Mesodermal cell (in vitro differentiated cells): ENCODE data around the gene BRD8. TPM values are rescaled to one million over a fixed set of nuclear protein-coding genes. Genes with fewer than 3 reads are reported as not detected.
A peak's percentile ranks its signal among the peaks of the same experiment; 100 is the strongest.
"Not testable (repeated sequence)": the region's sequence is repeated elsewhere in the genome, so short reads cannot be mapped to it uniquely, and the experiment has no call there.

Experiments used
- H3K27ac ChIP-seq: 2 replicates; pipeline ENCODE4 v1.7.0; 2013; ENCODE audit warnings: mild to moderate bottlenecking, low read depth, low read length, moderate library complexity; ENCODE audit not compliant: severe bottlenecking
- H3K36me3 ChIP-seq: 2 replicates; pipeline ENCODE4 v1.7.1; 2013; ENCODE audit warnings: mild to moderate bottlenecking, low read length, moderate library complexity; ENCODE audit not compliant: control insufficient read depth, insufficient read depth
- H3K4me1 ChIP-seq: one replicate; pipeline ENCODE4 v1.7.1; 2013; ENCODE audit warnings: mild to moderate bottlenecking, low read length; ENCODE audit not compliant: insufficient read depth, control insufficient read depth, poor library complexity, severe bottlenecking
- H3K4me3 ChIP-seq: 2 replicates; pipeline ENCODE4 v1.7.0; 2013; ENCODE audit warnings: low read length, control low read depth, mild to moderate bottlenecking; ENCODE audit not compliant: insufficient read depth, poor library complexity, severe bottlenecking; ENCODE audit errors: extremely low read depth
- H3K9me3 ChIP-seq: 2 replicates; pipeline ENCODE4 v1.7.1; 2013; ENCODE audit warnings: mild to moderate bottlenecking, low read length, moderate library complexity; ENCODE audit not compliant: control insufficient read depth
- WGBS, 2 experiments: methylation state at CpG; one replicate each; pipeline ENCODE4 v1.1.5; 2013; ENCODE audit warnings: missing lambda C conversion rate in 2 of 2; ENCODE audit not compliant: insufficient coverage in 2 of 2; 5-methylcytosine and 5-hydroxymethylcytosine counted together
- polyA plus RNA-seq, 2 experiments: library from polyadenylated mRNA; stranded (reverse); fragments of 50-300 nt; gene quantifications; one replicate each; pipeline ENCODE4 v1.2.3, GENCODE V29; 2013

The BRD8 gene
- polyA plus RNA-seq (2013, experiment 1 of 2) = 65.1 TPM
- polyA plus RNA-seq (2013, experiment 2 of 2) = 66.3 TPM

GRCh38 chr5:138178516-138179276, at the start of gene BRD8, which contains the start of gene KIF20A:
Gene BRD8, minus strand, starts transcription at chr5:138178630. Its CDS starts 16 bp downstream, at chr5:138178614.
Gene KIF20A, plus strand, starts transcription at chr5:138179112. Its CDS starts 569 bp downstream, at chr5:138179681.
- Histone ChIP-seq H3K27ac (peak within 1 kb of the TSS; percentile 98), H3K9me3 (no peaks in the 10 kb centered on the region), H3K4me3 (peak within 1 kb of the TSS; percentile 84), H3K36me3 (peaks cover 60% of the 10 kb centered on the region), H3K4me1 (peaks cover 5% of the 10 kb centered on the region)
- 0% methylated on average over 33 to 35 of the region's 41 CpGs for WGBS, 2 experiments

- Histone ChIP-seq H3K27ac (no peak overlapping the region), H3K4me1 (peaks cover 13% of the 10 kb centered on the region), H3K36me3 (no peaks in the 10 kb centered on the region), H3K4me3 (no peak overlapping the region), H3K9me3 (peaks cover 14% of the 10 kb centered on the region)
These were observed 48.5 kb upstream of the BRD8 start for GRCh38 chr5:138226910-138227309.

GRCh38 chr5:138224712-138225111, 46.3 kb upstream of the BRD8 start:
- Histone ChIP-seq H3K4me3 (no peak overlapping the region), H3K27ac (no peak overlapping the region), H3K9me3 (peaks cover 14% of the 10 kb centered on the region), H3K36me3 (no peaks in the 10 kb centered on the region), H3K4me1 (peaks cover 6% of the 10 kb centered on the region)
- WGBS, 2 experiments = 83% methylated on average over 4 of the region's 6 CpGs; no CpG with 5 or more reads in 1 of the 2 experiments

- Histone ChIP-seq H3K27ac (no peak overlapping the region), H3K9me3 (peaks cover 17% of the 10 kb centered on the region), H3K36me3 (no peaks in the 10 kb centered on the region), H3K4me1 (no peaks in the 10 kb centered on the region), H3K4me3 (no peak overlapping the region)
- WGBS, 2 experiments = 86 to 100% methylated on average over 1 of the region's 1 CpG
These were observed 45.1 kb upstream of the BRD8 start for GRCh38 chr5:138223532-138223931.

GRCh38 chr5:138216799-138217198, 38.4 kb upstream of the BRD8 start:
- Histone ChIP-seq H3K4me1 (no peaks in the 10 kb centered on the region), H3K27ac (no peak overlapping the region)
- WGBS, 2 experiments = 100% methylated on average over 2 of the region's 2 CpGs

GRCh38 chr5:138213161-138214029, 35.0 kb upstream of the BRD8 start, which contains the start of gene CDC23:
Gene CDC23, minus strand, starts transcription at chr5:138213323. Its CDS starts 11 bp downstream, at chr5:138213312.
- Histone ChIP-seq H3K27ac (peak within 1 kb of the TSS; percentile 81), H3K36me3 (peaks cover 29% of the 10 kb centered on the region)
- WGBS, 2 experiments = 7 to 10% methylated on average over 23 to 25 of the region's 32 CpGs

More at GRCh38 chr5:138216799-138217198, 38.4 kb upstream of the BRD8 start:
- Histone ChIP-seq H3K36me3 (peaks cover 1% of the 10 kb centered on the region), H3K9me3 (peaks cover 3% of the 10 kb centered on the region), H3K4me3 (no peak overlapping the region)

GRCh38 chr5:138212828-138213160, 34.4 kb upstream of the BRD8 start:
- H3K36me3 ChIP-seq = peaks cover 35% of the 10 kb centered on the region
- H3K4me3 ChIP-seq = peak overlapping the region; percentile 100
- H3K27ac ChIP-seq = peak overlapping the region; percentile 81
- WGBS, 2 experiments = 0 to 3% methylated on average over 6 to 8 of the region's 8 CpGs
- H3K9me3 ChIP-seq = no peaks in the 10 kb centered on the region
- peaks cover 3% of the 10 kb centered on the region for H3K4me1 ChIP-seq

More at GRCh38 chr5:138213161-138214029, 35.0 kb upstream of the BRD8 start, which contains the start of gene CDC23:
- Histone ChIP-seq H3K4me3 (peak within 1 kb of the TSS; percentile 100), H3K9me3 (no peaks in the 10 kb centered on the region), H3K4me1 (peaks cover 3% of the 10 kb centered on the region)

- Histone ChIP-seq H3K4me1 (peaks cover 3% of the 10 kb centered on the region), H3K4me3 (no peak overlapping the region), H3K9me3 (no peaks in the 10 kb centered on the region), H3K36me3 (peaks cover 42% of the 10 kb centered on the region), H3K27ac (no peak overlapping the region)
- 97 to 100% methylated on average over 2 to 3 of the region's 3 CpGs for WGBS, 2 experiments
These were observed 32.6 kb upstream of the BRD8 start for GRCh38 chr5:138210985-138211384.

- not testable (repeated sequence) for H3K4me1 ChIP-seq, H3K27ac ChIP-seq, H3K4me3 ChIP-seq, H3K9me3 ChIP-seq
- WGBS, 2 experiments = 100% methylated on average over 1 of the region's 8 CpGs; no CpG with 5 or more reads in 1 of the 2 experiments
- peaks cover 81% of the 10 kb centered on the region for H3K36me3 ChIP-seq
These were observed 15.4 kb upstream of the BRD8 start for GRCh38 chr5:138193859-138194258.

- WGBS, 2 experiments = 94 to 100% methylated on average over 2 to 3 of the region's 3 CpGs
- Histone ChIP-seq H3K36me3 (peaks cover 81% of the 10 kb centered on the region), H3K4me3 (no peak overlapping the region), H3K27ac (no peak overlapping the region), H3K4me1 (no peaks in the 10 kb centered on the region), H3K9me3 (no peaks in the 10 kb centered on the region)
These were observed 14.4 kb upstream of the BRD8 start for GRCh38 chr5:138192826-138193225.
